Hematopoietic multipotent progenitor cell treated with erythropoietin and hydrocortisone succinate and interleukin-3 and kit ligand, for 17 days (in vitro differentiated cells): ENCODE data around the gene R3HCC1L.
A peak's percentile ranks its signal among the peaks of the same experiment; 100 is the strongest.
"Not testable (repeated sequence)": the region's sequence is repeated elsewhere in the genome, so short reads cannot be mapped to it uniquely, and the experiment has no call there.

Experiments used
- DNase-seq: peaks from one replicate; pipeline ENCODE4 v3.0.0-alpha.2; 2015; ENCODE audit warnings: low spot score

The R3HCC1L gene

GRCh38 chr10:98172495-98172894 is 38.0 kb downstream of the R3HCC1L start:
- DNase-seq, result no peak

GRCh38 chr10:98173260-98173659 is 38.8 kb downstream of the R3HCC1L start:
- DNase-seq, result no peak

GRCh38 chr10:98182351-98182915 is 48.0 kb downstream of the R3HCC1L start:
- DNase-seq, result not testable (repeated sequence)

- DNase-seq, result no peak
Measured at GRCh38 chr10:98186681-98187080, 52.2 kb downstream of the R3HCC1L start.

- DNase-seq, result not testable (repeated sequence)
Measured at GRCh38 chr10:98190773-98191172, 56.3 kb downstream of the R3HCC1L start.

GRCh38 chr10:98193037-98193436 is 58.6 kb downstream of the R3HCC1L start:
- no peak for DNase-seq

- DNase-seq, result no peak
Measured at GRCh38 chr10:98194633-98195032, 60.2 kb downstream of the R3HCC1L start.

GRCh38 chr10:98195120-98195519 is 60.7 kb downstream of the R3HCC1L start:
- DNase-seq, result no peak

- no peak for DNase-seq
Measured at GRCh38 chr10:98196985-98197384, 62.5 kb downstream of the R3HCC1L start.

- no peak for DNase-seq
Measured at GRCh38 chr10:98201760-98202159, 67.3 kb downstream of the R3HCC1L start.

GRCh38 chr10:98202378-98202777 is 67.9 kb downstream of the R3HCC1L start:
- no peak for DNase-seq

GRCh38 chr10:98205351-98205750 is 70.9 kb downstream of the R3HCC1L start:
- no peak for DNase-seq

GRCh38 chr10:98208925-98209324 is 74.5 kb downstream of the R3HCC1L start:
- no peak for DNase-seq

- no peak for DNase-seq
Measured at GRCh38 chr10:98209441-98209840, 75.0 kb downstream of the R3HCC1L start.

GRCh38 chr10:98212196-98212595 is 77.7 kb downstream of the R3HCC1L start:
- DNase-seq, result peak; percentile 69

- no peak for DNase-seq
Measured at GRCh38 chr10:98213740-98214139, 79.3 kb downstream of the R3HCC1L start.

GRCh38 chr10:98215373-98215772 is 80.9 kb downstream of the R3HCC1L start:
- no peak for DNase-seq

GRCh38 chr10:98217801-98218200 is 83.3 kb downstream of the R3HCC1L start:
- no peak for DNase-seq

- no peak for DNase-seq
Measured at GRCh38 chr10:98223874-98224273, 89.4 kb downstream of the R3HCC1L start.

GRCh38 chr10:98224509-98224908 is 90.1 kb downstream of the R3HCC1L start:
- DNase-seq, result no peak

GRCh38 chr10:98224996-98225395 is 90.5 kb downstream of the R3HCC1L start:
- DNase-seq, result no peak

GRCh38 chr10:98226508-98227144 is 92.2 kb downstream of the R3HCC1L start:
- DNase-seq, result no peak

GRCh38 chr10:98227713-98228112 is 93.3 kb downstream of the R3HCC1L start:
- not testable (repeated sequence) for DNase-seq

- DNase-seq, result not testable (repeated sequence)
Measured at GRCh38 chr10:98228266-98228665, 93.8 kb downstream of the R3HCC1L start.
